Sigmoid colon (tissue), 4 donors: ENCODE results near the gene FNDC3A.

Experiments used
- CTCF ChIP-seq, 4 experiments: fragments of 450-650 bp in 3 of 4; fragments of 200-600 bp in 1 of 4; IDR thresholded peaks; one replicate each; pipeline ENCODE4 v1.5.1; 2016 to 2019; ENCODE audit warnings: antibody characterized with exemption in 4 of 4, mild to moderate bottlenecking in 3 of 4, moderate library complexity in 2 of 4
- POLR2A ChIP-seq, 2 donors: fragments of 450-650 bp; IDR thresholded peaks; one replicate each; pipeline ENCODE4 v1.6.1; 2016; ENCODE audit warnings: antibody characterized with exemption in 2 of 2, mild to moderate bottlenecking in 2 of 2, moderate library complexity in 2 of 2
- POLR2AphosphoS5 ChIP-seq, 4 donors: sonication (generic); formaldehyde crosslinking; IDR thresholded peaks; one replicate each; pipeline ENCODE4 v1.6.1; 2017; ENCODE audit warnings: antibody characterized with exemption in 4 of 4

GRCh38 chr13:48969685-48970084 lies 6.0 kb upstream of the FNDC3A start:
- TF ChIP-seq POLR2A (IDR thresholded peaks at IDR 0.05) (no peak), CTCF (IDR thresholded peaks at IDR 0.05) (no peak), POLR2AphosphoS5 (IDR thresholded peaks at IDR 0.05) (no peak)
